ENCODE data around the gene CARD18. TPM values are rescaled to one million over a fixed set of nuclear protein-coding genes. Genes with fewer than 3 reads are reported as not detected.

Gene CARD18
- total and polyA plus RNA-seq, 2 of the 13 experiments (the other 11 are each of a cell fraction or from before 2014, with no cell fraction given) = not detected

- H3K36me3 ChIP-seq (replicated peaks in 1 of 2; ENCODE audit: control insufficient read depth in 1 of 2, insufficient read depth in 2 of 2, low read length in 2 of 2) = no peaks in the 10 kb centered on the region
- H3K4me3 ChIP-seq (replicated peaks in 1 of 3; ENCODE audit: insufficient read depth in 1 of 3, low read depth in 2 of 3, low read length in 3 of 3) = no peak overlapping the region
- H2AFZ ChIP-seq (ENCODE audit: low read length) = no peak overlapping the region
- no peak overlapping the region for H3K9ac ChIP-seq (ENCODE audit: insufficient read depth, low read depth, low read length)
- ChIA-PET POLR2A (no interaction called here), CTCF (ENCODE audit: low intra/inter-chr PET ratio, low total read pairs) (no interaction called here)
- no peak overlapping the region for H3K27ac ChIP-seq (ENCODE audit: extremely low read length, insufficient read depth, low read length)
- FAIRE-seq (no peak), DNase-seq (ENCODE audit: low spot score) (no peak), ATAC-seq (no peak)
- H3K4me1 ChIP-seq (ENCODE audit: insufficient read depth, low read length) = peaks cover 6% of the 10 kb centered on the region; the same call in 1 of the 2 replicates
- WGBS (ENCODE audit: low lambda C conversion rate) = 53% methylated on average over 6 of the region's 6 CpGs
- TF ChIP-seq ZNF224 (CRISPR knock-in tag; IDR thresholded peaks at IDR 0.05) (no peak), PATZ1 (CRISPR knock-in tag; IDR thresholded peaks at IDR 0.05) (no peak), ZNF138 (CRISPR knock-in tag; IDR thresholded peaks at IDR 0.05; ENCODE audit: low read depth) (no peak), NBN (conservative IDR thresholded peaks at IDR 0.05) (no peak), MAFG (CRISPR knock-in tag; IDR thresholded peaks at IDR 0.05) (no peak), ZMYM4 (CRISPR knock-in tag; IDR thresholded peaks at IDR 0.05) (no peak), TEF (CRISPR knock-in tag; IDR thresholded peaks at IDR 0.05) (no peak), CHD2 (IDR thresholded peaks at IDR 0.05; ENCODE audit: low read depth, low read length) (no peak), ZNF670 (CRISPR knock-in tag; IDR thresholded peaks at IDR 0.05; ENCODE audit: borderline replicate concordance) (no peak), ZNF414 (CRISPR knock-in tag; IDR thresholded peaks at IDR 0.05) (no peak), NFIB (CRISPR knock-in tag; IDR thresholded peaks at IDR 0.05; ENCODE audit: borderline replicate concordance) (no peak), ZNF331 (CRISPR knock-in tag; IDR thresholded peaks at IDR 0.05) (no peak), ZMYM2 (CRISPR knock-in tag; IDR thresholded peaks at IDR 0.05) (no peak), HCFC1 (IDR thresholded peaks at IDR 0.05; ENCODE audit: low read depth, low read length) (no peak), CC2D1A (CRISPR knock-in tag; IDR thresholded peaks at IDR 0.05) (no peak)
- no TSS peak for BruUV-seq (replicated peaks)
- no peaks in the 10 kb centered on the region for H3K9me3 ChIP-seq (ENCODE audit: low read length)
- H4K20me1 ChIP-seq (ENCODE audit: insufficient read depth, low read length) = no peaks in the 10 kb centered on the region
- intact Hi-C loops (cut with micrococcal nuclease; ENCODE audit: unreplicated experiment) = no loop called here
- no peaks in the 10 kb centered on the region for H3K27me3 ChIP-seq (ENCODE audit: control insufficient read depth in 1 of 2, insufficient read depth in 2 of 2, low read length in 2 of 2)
- in situ Hi-C loops (cut with HindIII; ENCODE audit: extremely low pct_ligation_motif_present, low pct_unique_long_range_greater_than_20kb) = no loop called here
- no peak overlapping the region for H3K4me2 ChIP-seq (ENCODE audit: low read depth, low read length)
- no peaks in the 10 kb centered on the region for H3K79me2 ChIP-seq (ENCODE audit: insufficient read depth, low read length)
These were observed 16.1 kb upstream of the CARD18 start for GRCh38 chr11:105155679-105156078.

All from HepG2 (cell line).